CD4-positive, CD25-positive, alpha-beta regulatory T cell (primary cell): Measurements from ENCODE around the gene DNASE1L3. TPM values are rescaled to one million over a fixed set of nuclear protein-coding genes. Genes with fewer than 3 reads are reported as not detected.
"Not testable (repeated sequence)": the region's sequence is repeated elsewhere in the genome, so short reads cannot be mapped to it uniquely, and the experiment has no call there.

ENCODE experiments used
- ATAC-seq, 2 donors: fragments of 150-1000 bp; cut with Tn5 transposase; one replicate each; pipeline ENCODE4 v1.10.0; 2021; ENCODE audit warnings: low read depth in 2 of 2, moderate number of reproducible peaks in 2 of 2, moderate library complexity in 1 of 2
- DNase-seq, 3 donors: peaks; one replicate each; pipeline versions ENCODE4 v3.0.0 to v3.0.0-alpha.2; 2012 to 2022; ENCODE audit warnings: mixed read lengths in 1 of 3
- H3K27ac ChIP-seq: one replicate; pipeline ENCODE4 v1.7.0; 2013; ENCODE audit warnings: mild to moderate bottlenecking, low read length; ENCODE audit not compliant: insufficient read depth, poor library complexity, severe bottlenecking
- H3K27me3 ChIP-seq: one replicate; pipeline ENCODE4 v1.7.0; 2013; ENCODE audit warnings: low read length; ENCODE audit not compliant: control insufficient read depth, insufficient read depth
- H3K36me3 ChIP-seq: one replicate; pipeline ENCODE4 v1.7.0; 2013; ENCODE audit warnings: mild to moderate bottlenecking, low read length, moderate library complexity; ENCODE audit not compliant: control insufficient read depth, insufficient read depth
- H3K4me1 ChIP-seq: 2 replicates; pipeline ENCODE4 v1.7.0; 2013; ENCODE audit warnings: mild to moderate bottlenecking, low read length; ENCODE audit not compliant: insufficient read depth, control insufficient read depth, poor library complexity, severe bottlenecking
- H3K4me3 ChIP-seq: one replicate; pipeline ENCODE4 v1.7.0; 2013; ENCODE audit warnings: low read depth, mild to moderate bottlenecking, low read length, moderate library complexity
- H3K9me3 ChIP-seq, 2 experiments: 1 replicate in 1 of 2; 2 replicates in 1 of 2; pipeline ENCODE4 v1.7.0; 2013; ENCODE audit warnings: low read length in 2 of 2, mild to moderate bottlenecking in 1 of 2, moderate library complexity in 1 of 2; ENCODE audit not compliant: control insufficient read depth in 2 of 2
- H3K27ac Mint-ChIP-seq, 3 donors: one replicate each; pipeline ENCODE4 v1.8.0; 2020 to 2022; ENCODE audit warnings: mild to moderate bottlenecking in 3 of 3, mixed read lengths in 3 of 3, moderate library complexity in 2 of 3
- H3K27me3 Mint-ChIP-seq: one replicate; pipeline ENCODE4 v1.8.0; 2022; ENCODE audit warnings: mild to moderate bottlenecking, mixed read lengths
- H3K36me3 Mint-ChIP-seq: one replicate; pipeline ENCODE4 v1.8.0; 2020; ENCODE audit warnings: mixed read lengths
- H3K4me1 Mint-ChIP-seq, 4 donors: one replicate each; pipeline ENCODE4 v1.8.0; 2020 to 2022; ENCODE audit warnings: mixed read lengths in 4 of 4, mild to moderate bottlenecking in 1 of 4
- H3K4me3 Mint-ChIP-seq, 4 donors: one replicate each; pipeline ENCODE4 v1.8.0; 2020 to 2022; ENCODE audit warnings: mild to moderate bottlenecking in 4 of 4, mixed read lengths in 4 of 4, moderate library complexity in 3 of 4
- H3K9me3 Mint-ChIP-seq, 7 donors: one replicate each; pipeline ENCODE4 v1.8.0; 2020 to 2022; ENCODE audit warnings: mixed read lengths in 7 of 7, mild to moderate bottlenecking in 3 of 7, moderate library complexity in 2 of 7
- polyA plus RNA-seq, 4 donors: library from polyadenylated mRNA; unstranded; fragments of 300-500 nt; fragmentation: Illumina TruSeq; gene quantifications; one replicate each; pipeline ENCODE4 v1.2.3, GENCODE V29; 2021
- total RNA-seq: library from RNA; stranded (reverse); gene quantifications from one replicate; pipeline ENCODE4 v1.2.3, GENCODE V29; 2022

The DNASE1L3 gene
- total and polyA plus RNA-seq, 5 donors from 2014 or later = 0.14 TPM; not detected in 4

DNA sequence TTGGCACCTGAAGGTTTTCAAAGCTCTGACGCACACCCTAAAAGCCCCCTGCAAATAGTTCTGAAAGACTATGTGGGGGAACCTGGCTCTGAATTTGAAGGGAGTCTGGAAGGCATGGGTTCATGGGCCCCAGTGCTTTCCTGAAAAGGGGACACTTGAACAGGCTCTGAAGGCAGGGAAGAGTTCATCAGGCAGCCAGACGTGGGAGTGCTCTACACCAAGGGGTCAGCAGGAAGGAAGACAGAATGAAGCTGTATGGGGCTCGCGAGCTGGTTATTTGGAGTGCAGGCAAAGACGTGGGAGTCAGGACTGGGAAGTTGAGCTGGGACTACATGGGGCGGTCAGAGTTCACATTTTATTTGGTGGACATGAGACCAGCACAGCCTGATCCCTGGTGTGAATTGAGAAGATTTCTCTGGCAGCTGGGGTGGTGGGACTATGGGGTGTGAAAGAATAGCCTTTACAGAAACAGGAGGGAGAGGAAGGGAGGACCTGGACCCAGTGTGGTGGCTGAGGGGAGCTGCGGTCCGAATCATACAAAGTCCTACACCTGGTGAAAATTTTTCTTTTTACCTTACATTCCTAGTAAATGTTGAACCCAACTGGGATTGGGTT is 39.4 kb upstream of the DNASE1L3 start:
- Mint-ChIP-seq H3K36me3 (peaks cover 12% of the 10 kb centered on the region), H3K27ac (peak overlapping the region in 1 of 3 donors; percentile 53), H3K4me3 (no peak overlapping the region), H3K9me3 (no peaks in the 10 kb centered on the region), H3K4me1 (peaks cover 0 to 6% (median 2%) of the 10 kb centered on the region in 4 donors), H3K27me3 (no peaks in the 10 kb centered on the region)
- ATAC-seq (no peak), DNase-seq (no peak)
- Histone ChIP-seq H3K4me3 (no peak overlapping the region), H3K27ac (no peak overlapping the region), H3K36me3 (no peaks in the 10 kb centered on the region), H3K9me3 (no peaks in the 10 kb centered on the region), H3K27me3 (no peaks in the 10 kb centered on the region), H3K4me1 (no peaks in the 10 kb centered on the region)

GRCh38 chr3:58249358-58250092 is 38.8 kb upstream of the DNASE1L3 start:
- no peaks in the 10 kb centered on the region for H3K36me3 ChIP-seq
- H3K27ac ChIP-seq = no peak overlapping the region
- no peaks in the 10 kb centered on the region for H3K27me3 Mint-ChIP-seq
- H3K9me3 ChIP-seq = no peaks in the 10 kb centered on the region
- no peak overlapping the region for H3K4me3 ChIP-seq
- peaks cover 12% of the 10 kb centered on the region for H3K36me3 Mint-ChIP-seq
- ATAC-seq (no peak), DNase-seq (no peak)
- no peaks in the 10 kb centered on the region for H3K4me1 ChIP-seq
- no peaks in the 10 kb centered on the region for H3K27me3 ChIP-seq
- H3K27ac Mint-ChIP-seq = peak overlapping the region in 1 of 3 donors; percentile 53
- no peak overlapping the region for H3K4me3 Mint-ChIP-seq
- no peaks in the 10 kb centered on the region for H3K9me3 Mint-ChIP-seq
- H3K4me1 Mint-ChIP-seq = peaks cover 0 to 6% (median 2%) of the 10 kb centered on the region in 4 donors

DNA sequence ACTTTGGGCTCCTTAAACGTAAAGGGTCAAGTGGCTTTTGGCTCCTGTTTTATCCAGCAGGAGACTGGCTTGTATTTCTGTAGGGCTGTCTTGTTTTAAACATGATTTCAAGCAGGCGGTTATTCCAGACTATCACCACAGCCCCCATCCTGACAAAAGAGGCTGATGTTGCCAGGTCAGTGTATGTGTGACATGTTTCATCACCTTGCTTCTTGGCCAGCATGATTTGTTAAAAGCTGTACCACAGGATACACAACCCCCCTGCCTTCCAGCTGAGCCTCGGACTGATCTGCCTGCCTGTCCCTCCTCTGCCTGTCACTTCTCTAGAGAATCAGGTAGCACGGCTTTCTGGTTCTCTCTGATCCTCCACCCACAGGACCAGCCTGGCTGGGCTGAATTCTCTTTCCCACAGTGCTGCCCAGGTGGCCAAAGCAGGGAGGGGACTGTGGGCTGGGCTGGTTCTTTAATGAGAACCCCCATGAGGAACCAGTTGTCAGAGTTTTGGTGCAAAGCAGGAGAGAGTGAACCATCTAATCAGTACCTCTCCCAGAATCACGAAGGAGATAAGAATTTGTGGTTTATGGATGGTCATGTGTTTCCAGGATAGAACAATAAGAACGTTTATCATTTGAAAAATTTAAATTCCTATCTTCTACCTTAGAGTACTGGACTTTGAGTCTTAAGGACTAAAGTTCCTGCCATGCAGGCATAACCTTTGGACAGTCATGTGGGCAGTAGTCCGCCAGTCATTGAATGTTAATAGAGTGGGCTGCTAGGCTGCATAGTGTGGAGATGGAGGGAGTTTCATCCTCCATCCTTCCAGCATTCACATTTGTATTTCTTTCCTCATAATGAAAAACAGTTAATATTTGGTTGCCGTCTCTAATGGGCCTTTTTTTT is 35.6 kb upstream of the DNASE1L3 start:
- no peaks in the 10 kb centered on the region for H3K36me3 ChIP-seq
- H3K4me1 Mint-ChIP-seq = peaks cover 0 to 11% (median 3%) of the 10 kb centered on the region in 4 donors
- peaks cover 0 to 2% (median 0%) of the 10 kb centered on the region in 7 donors for H3K9me3 Mint-ChIP-seq
- H3K36me3 Mint-ChIP-seq = peaks cover 8% of the 10 kb centered on the region
- no peaks in the 10 kb centered on the region for H3K27me3 Mint-ChIP-seq
- no peak overlapping the region for H3K4me3 ChIP-seq
- no peak overlapping the region for H3K4me3 Mint-ChIP-seq
- ATAC-seq = no peak
- H3K27me3 ChIP-seq = no peaks in the 10 kb centered on the region
- no peak for DNase-seq
- no peak overlapping the region for H3K27ac Mint-ChIP-seq
- H3K4me1 ChIP-seq = no peaks in the 10 kb centered on the region
- H3K9me3 ChIP-seq = no peaks in the 10 kb centered on the region
- no peak overlapping the region for H3K27ac ChIP-seq

GRCh38 chr3:58243976-58244585 is 33.3 kb upstream of the DNASE1L3 start:
- Histone ChIP-seq H3K4me3 (no peak overlapping the region), H3K9me3 (no peaks in the 10 kb centered on the region), H3K4me1 (no peaks in the 10 kb centered on the region), H3K36me3 (no peaks in the 10 kb centered on the region), H3K27me3 (no peaks in the 10 kb centered on the region), H3K27ac (no peak overlapping the region)
- Mint-ChIP-seq H3K27ac (peak overlapping the region in 1 of 3 donors; percentile 12), H3K36me3 (peaks cover 3% of the 10 kb centered on the region), H3K9me3 (peaks cover 0 to 2% (median 0%) of the 10 kb centered on the region in 7 donors), H3K27me3 (no peaks in the 10 kb centered on the region), H3K4me3 (no peak overlapping the region), H3K4me1 (peaks cover 0 to 12% (median 4%) of the 10 kb centered on the region in 4 donors)
- no peak for DNase-seq
- no peak for ATAC-seq

- not testable (repeated sequence) for H3K36me3 ChIP-seq, H3K27ac ChIP-seq, H3K4me3 ChIP-seq, H3K27me3 ChIP-seq, H3K9me3 ChIP-seq, H3K36me3 Mint-ChIP-seq, H3K9me3 Mint-ChIP-seq, ATAC-seq, DNase-seq, H3K27ac Mint-ChIP-seq, H3K27me3 Mint-ChIP-seq
- H3K4me3 Mint-ChIP-seq = peak overlapping the region in 1 of 4 donors; percentile 79
- peaks cover 11% of the 10 kb centered on the region for H3K4me1 ChIP-seq
- peaks cover 4 to 18% (median 10%) of the 10 kb centered on the region in 4 donors for H3K4me1 Mint-ChIP-seq
These were observed 32.1 kb upstream of the DNASE1L3 start for GRCh38 chr3:58242860-58243259.

DNA sequence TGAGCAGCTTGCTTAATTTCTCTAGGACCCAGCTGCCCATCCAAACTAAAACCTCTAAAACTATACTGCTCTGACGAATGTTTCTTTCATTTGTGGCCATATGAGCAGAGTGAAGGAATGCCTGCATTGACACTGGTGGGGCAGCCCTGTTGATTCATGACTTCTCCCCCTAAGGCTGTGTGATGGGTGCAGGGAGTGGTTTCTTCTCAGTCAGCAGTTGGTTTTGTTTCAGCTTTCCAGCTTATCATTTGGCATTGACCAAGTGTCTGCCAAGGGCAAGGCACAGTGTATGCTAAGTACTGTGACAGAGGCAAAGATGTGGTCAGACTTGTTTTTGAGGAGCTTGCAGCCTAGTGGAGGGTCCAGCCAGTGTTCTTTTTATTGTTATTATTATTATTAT is 31.6 kb upstream of the DNASE1L3 start:
- H3K9me3 Mint-ChIP-seq = peaks cover 0 to 2% (median 0%) of the 10 kb centered on the region in 7 donors
- H3K9me3 ChIP-seq = no peaks in the 10 kb centered on the region
- no peak overlapping the region for H3K27ac ChIP-seq
- no peaks in the 10 kb centered on the region for H3K36me3 ChIP-seq
- H3K4me3 Mint-ChIP-seq = peak overlapping the region in 1 of 4 donors; percentile 17
- H3K4me1 ChIP-seq = peaks cover 11% of the 10 kb centered on the region
- no peak overlapping the region for H3K4me3 ChIP-seq
- no peaks in the 10 kb centered on the region for H3K27me3 ChIP-seq
- ATAC-seq (no peak), DNase-seq (no peak)
- peaks cover 3% of the 10 kb centered on the region for H3K36me3 Mint-ChIP-seq
- H3K27ac Mint-ChIP-seq = no peak overlapping the region
- peaks cover 4 to 18% (median 10%) of the 10 kb centered on the region in 4 donors for H3K4me1 Mint-ChIP-seq
- H3K27me3 Mint-ChIP-seq = peaks cover 7% of the 10 kb centered on the region

DNA sequence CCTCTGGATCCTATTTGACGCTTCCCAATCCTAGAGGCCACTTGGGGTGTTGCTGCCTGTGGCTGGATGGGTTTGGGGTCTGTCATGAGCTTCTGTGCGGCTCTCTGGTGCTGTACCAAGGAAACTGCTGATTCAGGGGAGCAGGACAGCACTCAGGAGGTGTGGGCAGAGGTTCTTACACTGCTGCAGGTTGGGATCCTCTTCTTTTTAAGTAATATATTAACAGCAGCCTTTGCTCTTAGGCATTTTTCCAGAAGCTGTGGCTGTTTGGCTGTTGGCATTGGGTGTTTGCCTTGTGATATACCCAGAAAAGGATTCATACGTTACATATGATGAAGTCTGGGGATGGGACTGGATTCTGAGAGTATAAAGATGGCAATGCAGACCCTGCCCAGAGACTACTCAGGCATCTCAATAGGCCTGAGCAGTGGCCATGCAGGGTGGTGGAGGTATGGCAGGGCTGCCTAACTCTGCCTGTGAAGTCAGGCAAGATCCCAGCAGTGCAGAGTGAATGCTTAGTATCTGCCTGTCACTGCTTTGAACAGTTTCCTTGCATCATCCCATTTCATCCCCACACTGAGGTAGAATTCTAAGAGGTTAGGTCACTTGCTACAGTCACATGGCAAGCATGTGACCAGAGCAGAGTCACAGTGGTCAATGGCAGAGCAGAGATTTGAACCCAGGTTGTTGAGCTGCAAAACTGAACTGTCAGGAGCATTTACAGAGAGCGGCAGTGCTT is 30.7 kb upstream of the DNASE1L3 start:
- peaks cover 3% of the 10 kb centered on the region for H3K36me3 Mint-ChIP-seq
- no peak overlapping the region for H3K27ac Mint-ChIP-seq
- DNase-seq (no peak), ATAC-seq (no peak)
- H3K36me3 ChIP-seq = no peaks in the 10 kb centered on the region
- H3K27me3 ChIP-seq = no peaks in the 10 kb centered on the region
- H3K4me3 Mint-ChIP-seq = peak overlapping the region in 1 of 4 donors; percentile 37
- peaks cover 8% of the 10 kb centered on the region for H3K27me3 Mint-ChIP-seq
- peaks cover 0 to 2% (median 0%) of the 10 kb centered on the region in 7 donors for H3K9me3 Mint-ChIP-seq
- H3K27ac ChIP-seq = no peak overlapping the region
- H3K9me3 ChIP-seq = no peaks in the 10 kb centered on the region
- peaks cover 17% of the 10 kb centered on the region for H3K4me1 ChIP-seq
- H3K4me3 ChIP-seq = no peak overlapping the region
- H3K4me1 Mint-ChIP-seq = peaks cover 4 to 21% (median 10%) of the 10 kb centered on the region in 4 donors
